SK-N-SH treated with all-trans-retinoic acid at 6 μM for 48 hours (cell line): ENCODE measurements around the gene ITGA3.

Source experiments
- ARNTL ChIP-seq: fragments of 450-650 bp; formaldehyde crosslinking; IDR thresholded peaks from 2 replicates; pipeline ENCODE4 v1.5.0; 2020; ENCODE audit warnings: low read depth, mild to moderate bottlenecking, moderate library complexity, borderline replicate concordance
- CSDC2 ChIP-seq: fragments of 250-450 bp; sonication (Bioruptor Pico); IDR thresholded peaks from 2 replicates; pipeline ENCODE4 v1.5.0; 2020; ENCODE audit warnings: mild to moderate bottlenecking, moderate library complexity
- GLIS3 ChIP-seq: fragments of 250-450 bp; sonication (Bioruptor Pico); IDR thresholded peaks from 2 replicates; pipeline ENCODE4 v1.5.0; 2020; ENCODE audit warnings: mild to moderate bottlenecking, moderate library complexity
- ISL1 ChIP-seq: fragments of 250-450 bp; sonication (Bioruptor Pico); IDR thresholded peaks from 2 replicates; pipeline ENCODE4 v2.1.2; 2022; ENCODE audit warnings: mild to moderate bottlenecking, moderate library complexity
- OSR1 ChIP-seq: fragments of 250-450 bp; sonication (Bioruptor Pico); IDR thresholded peaks from 2 replicates; pipeline ENCODE4 v1.8.0; 2022; ENCODE audit warnings: moderate library complexity, mild to moderate bottlenecking, inconsistent platforms
- RARB ChIP-seq: fragments of 250-450 bp; sonication (Bioruptor Pico); IDR thresholded peaks from 2 replicates; pipeline ENCODE4 v1.8.0; 2021; ENCODE audit warnings: mild to moderate bottlenecking, moderate library complexity
- SNAI2 ChIP-seq: fragments of 250-450 bp; sonication (Bioruptor Pico); IDR thresholded peaks from 2 replicates; pipeline ENCODE4 v1.5.0; 2020; ENCODE audit warnings: mild to moderate bottlenecking, moderate library complexity
- ZFP3 ChIP-seq: fragments of 250-450 bp; sonication (Bioruptor Pico); IDR thresholded peaks from 2 replicates; pipeline ENCODE4 v1.5.0; 2020; ENCODE audit warnings: mild to moderate bottlenecking, moderate library complexity
- ZFP30 ChIP-seq: fragments of 450-650 bp; formaldehyde crosslinking; IDR thresholded peaks from 2 replicates; pipeline ENCODE4 v1.5.0; 2022; ENCODE audit warnings: mild to moderate bottlenecking, moderate library complexity
- ZNF8 ChIP-seq: fragments of 450-650 bp; formaldehyde crosslinking; IDR thresholded peaks from 2 replicates; pipeline ENCODE4 v1.5.0; 2020; ENCODE audit warnings: mild to moderate bottlenecking, moderate library complexity
- TF ChIP-seq, protein P1 (sequence below): fragments of 250-450 bp; sonication (Bioruptor Pico); IDR thresholded peaks from 2 replicates; pipeline ENCODE4 v1.8.0; 2020; ENCODE audit warnings: mild to moderate bottlenecking, moderate library complexity, borderline replicate concordance

DNA sequence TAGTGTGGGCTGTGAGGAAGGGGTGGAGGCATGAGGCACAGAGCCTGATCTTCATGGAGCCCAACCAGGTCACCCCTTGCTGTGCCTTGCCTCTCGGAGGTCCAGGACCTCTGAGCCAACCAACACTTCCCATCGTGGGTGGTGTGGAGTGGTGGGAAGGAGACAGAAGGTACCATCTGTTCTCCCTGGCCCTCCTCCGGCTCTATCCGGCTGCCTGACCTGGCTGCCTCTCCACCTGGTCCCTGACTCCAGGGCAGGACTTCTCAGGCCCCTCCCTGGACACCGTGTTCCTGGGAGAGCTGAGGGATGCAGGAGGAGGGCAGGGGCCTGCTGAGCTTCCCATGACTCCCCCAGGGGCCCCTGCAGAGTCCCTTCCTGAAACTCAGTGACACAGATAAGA lies 43.1 kb downstream of the ITGA3 start:
- TF ChIP-seq GLIS3 (CRISPR knock-in tag) (no peak), ZFP3 (CRISPR knock-in tag) (no peak), ARNTL (CRISPR knock-in tag) (no peak), RARB (CRISPR knock-in tag) (no peak), ZFP30 (CRISPR knock-in tag) (no peak), ZNF8 (CRISPR knock-in tag) (no peak), ISL1 (no peak), CSDC2 (CRISPR knock-in tag) (no peak), SNAI2 (CRISPR knock-in tag) (no peak), OSR1 (CRISPR knock-in tag) (no peak)
- TF ChIP-seq, protein P1, sequence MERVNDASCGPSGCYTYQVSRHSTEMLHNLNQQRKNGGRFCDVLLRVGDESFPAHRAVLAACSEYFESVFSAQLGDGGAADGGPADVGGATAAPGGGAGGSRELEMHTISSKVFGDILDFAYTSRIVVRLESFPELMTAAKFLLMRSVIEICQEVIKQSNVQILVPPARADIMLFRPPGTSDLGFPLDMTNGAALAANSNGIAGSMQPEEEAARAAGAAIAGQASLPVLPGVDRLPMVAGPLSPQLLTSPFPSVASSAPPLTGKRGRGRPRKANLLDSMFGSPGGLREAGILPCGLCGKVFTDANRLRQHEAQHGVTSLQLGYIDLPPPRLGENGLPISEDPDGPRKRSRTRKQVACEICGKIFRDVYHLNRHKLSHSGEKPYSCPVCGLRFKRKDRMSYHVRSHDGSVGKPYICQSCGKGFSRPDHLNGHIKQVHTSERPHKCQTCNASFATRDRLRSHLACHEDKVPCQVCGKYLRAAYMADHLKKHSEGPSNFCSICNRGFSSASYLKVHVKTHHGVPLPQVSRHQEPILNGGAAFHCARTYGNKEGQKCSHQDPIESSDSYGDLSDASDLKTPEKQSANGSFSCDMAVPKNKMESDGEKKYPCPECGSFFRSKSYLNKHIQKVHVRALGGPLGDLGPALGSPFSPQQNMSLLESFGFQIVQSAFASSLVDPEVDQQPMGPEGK (CRISPR knock-in tag): no peak
